LoVo (cell line): Measurements from ENCODE around the gene CCDC24.

Experiments used
- DNase-seq: peaks from one replicate; pipeline ENCODE4 v3.0.0-alpha.2; 2016; ENCODE audit warnings: low spot score

The CCDC24 gene

DNA sequence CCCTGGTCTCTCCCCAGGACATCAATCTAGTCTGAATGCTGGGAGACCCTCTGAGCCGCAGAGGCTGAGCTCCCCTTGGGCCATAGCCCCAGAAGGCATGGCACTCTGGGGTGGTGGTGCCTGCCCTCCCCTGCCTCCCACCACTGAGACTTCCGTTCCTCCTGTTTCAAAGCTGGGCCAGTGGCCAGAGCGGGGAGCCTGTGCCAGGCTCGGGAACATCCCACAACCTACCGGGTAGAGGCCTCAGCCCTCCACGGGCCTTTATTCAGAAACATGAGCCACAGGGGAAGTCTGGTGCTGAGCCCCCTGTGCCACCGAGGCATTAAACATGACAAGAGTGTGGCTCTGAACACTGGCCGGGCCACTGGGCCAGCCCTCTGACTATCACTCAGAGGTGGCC lies 8.1 kb downstream of the CCDC24 start:
- no peak for DNase-seq

- DNase-seq, result no peak
These were observed 8.8 kb downstream of the CCDC24 start for GRCh38 chr1:44000122-44000665.

- DNase-seq, result no peak
These were observed 10.8 kb downstream of the CCDC24 start for GRCh38 chr1:44002165-44002564.

DNA sequence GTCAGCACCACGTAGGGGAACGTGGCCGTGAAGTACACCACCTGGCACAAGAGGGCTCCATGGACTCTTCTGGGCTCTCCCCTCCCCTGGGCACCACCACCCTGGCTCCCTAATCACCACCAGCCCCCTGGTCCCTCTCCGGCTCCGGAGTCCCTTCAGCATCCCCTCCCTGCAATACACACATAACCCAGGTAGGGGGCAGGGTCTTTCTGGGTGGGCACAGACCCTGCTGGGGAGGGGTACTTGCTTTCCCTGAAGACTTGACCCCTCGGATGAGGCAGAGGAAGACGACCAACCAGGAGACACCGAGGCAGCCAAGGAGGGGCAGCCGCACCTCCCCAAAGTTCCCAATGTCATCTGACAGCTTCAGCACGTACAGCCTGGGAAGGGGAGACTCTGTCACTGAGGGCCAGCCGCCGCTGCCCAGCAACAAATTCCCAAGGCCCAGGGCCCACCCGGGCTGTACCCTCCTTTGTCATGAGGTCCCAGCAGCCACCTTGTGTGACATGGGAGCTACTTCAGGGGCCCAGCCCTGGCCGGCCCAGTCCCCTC lies 11.3 kb downstream of the CCDC24 start:
- no peak for DNase-seq

DNA sequence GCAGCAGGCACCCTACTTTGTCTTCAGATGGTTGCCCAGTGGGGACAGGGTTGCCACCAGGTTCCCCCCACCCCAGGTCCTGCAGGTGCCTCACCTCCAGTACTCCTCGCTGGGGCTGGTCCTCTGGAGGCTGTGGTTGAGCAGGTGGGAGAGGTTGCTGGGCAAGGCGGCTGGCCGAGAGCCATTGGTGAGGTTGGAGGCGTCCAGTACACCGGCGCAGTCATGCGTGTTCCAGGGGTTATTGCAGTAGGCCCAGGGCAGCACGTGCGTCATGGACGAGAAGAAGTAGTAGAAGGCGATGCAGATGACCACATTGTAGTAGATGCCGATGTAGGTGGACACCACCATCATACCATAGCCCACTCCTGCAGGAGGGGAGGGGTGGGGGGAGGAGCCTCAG lies 16.9 kb downstream of the CCDC24 start:
- DNase-seq, result no peak

- DNase-seq, result no peak
These were observed 19.6 kb downstream of the CCDC24 start for GRCh38 chr1:44010935-44011471.

DNA sequence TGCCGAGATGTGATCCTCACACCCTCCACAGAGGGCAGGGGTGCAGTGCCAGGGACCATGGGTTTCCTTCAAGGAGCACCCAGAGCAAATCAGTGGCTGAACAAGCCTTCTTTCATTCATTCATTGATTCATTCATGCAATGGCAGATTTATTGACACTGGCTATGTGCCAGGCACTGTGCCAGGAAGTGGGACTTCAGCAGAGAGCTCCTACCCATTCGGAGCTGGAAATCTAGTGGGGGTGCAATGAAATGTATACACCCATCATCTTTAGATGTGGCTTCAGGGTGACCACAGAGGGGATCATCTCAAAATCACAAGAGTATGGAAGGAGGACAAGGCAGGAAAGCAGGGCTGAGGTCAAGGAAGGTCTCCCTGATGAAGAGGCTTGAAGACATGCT lies 21.0 kb downstream of the CCDC24 start:
- DNase-seq, result no peak

- DNase-seq, result no peak
These were observed 21.7 kb downstream of the CCDC24 start for GRCh38 chr1:44012941-44013609.

- no peak for DNase-seq
These were observed 22.6 kb downstream of the CCDC24 start for GRCh38 chr1:44013949-44014348.

- no peak for DNase-seq
These were observed 23.1 kb downstream of the CCDC24 start for GRCh38 chr1:44014365-44015104.

DNA sequence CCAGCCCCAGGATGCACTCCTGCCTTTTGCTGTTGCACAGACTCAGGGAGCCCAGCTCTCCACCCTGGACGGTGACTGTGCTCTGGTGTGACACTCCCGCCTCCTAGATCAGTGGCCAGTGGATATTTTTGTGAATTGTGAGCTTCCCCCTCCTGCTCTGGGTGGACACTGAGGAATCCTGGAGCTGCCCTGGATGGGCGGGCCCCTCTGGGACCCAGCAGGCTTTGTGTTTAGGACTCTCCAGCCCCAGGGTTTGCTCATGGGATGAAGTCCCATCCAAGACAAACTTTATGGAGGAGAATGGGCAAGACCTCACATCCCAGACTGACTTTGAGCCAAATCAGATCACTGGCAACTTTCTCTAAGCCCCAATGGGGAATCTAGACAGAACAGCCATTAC lies 23.8 kb downstream of the CCDC24 start:
- no peak for DNase-seq

GRCh38 chr1:44016041-44016889 lies 24.9 kb downstream of the CCDC24 start:
- no peak for DNase-seq

DNA sequence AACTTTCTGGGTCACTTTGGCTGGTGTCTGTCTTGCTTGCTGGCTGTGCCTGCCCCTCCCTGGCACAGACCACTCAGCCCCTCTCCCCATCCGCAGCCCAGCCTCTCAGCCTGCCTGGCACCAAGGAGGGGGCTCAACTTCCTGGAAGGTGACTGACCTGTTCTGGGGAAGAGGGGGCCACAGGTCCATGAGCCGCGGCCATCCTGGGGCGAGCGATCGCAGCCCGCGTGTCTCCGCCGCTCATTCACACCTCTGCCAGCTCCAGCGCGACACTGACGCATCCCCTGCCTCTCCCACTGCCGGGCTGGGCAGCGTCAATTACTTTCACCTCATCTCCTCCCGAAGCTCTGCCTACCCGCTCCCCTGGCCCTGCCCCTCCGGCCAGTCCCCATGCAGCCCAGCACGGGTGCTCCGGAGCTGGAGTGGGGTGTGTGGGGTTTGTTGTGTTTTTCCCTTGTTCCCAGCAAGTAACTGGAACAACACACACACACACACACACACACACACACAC lies 25.5 kb downstream of the CCDC24 start:
- no peak for DNase-seq

DNA sequence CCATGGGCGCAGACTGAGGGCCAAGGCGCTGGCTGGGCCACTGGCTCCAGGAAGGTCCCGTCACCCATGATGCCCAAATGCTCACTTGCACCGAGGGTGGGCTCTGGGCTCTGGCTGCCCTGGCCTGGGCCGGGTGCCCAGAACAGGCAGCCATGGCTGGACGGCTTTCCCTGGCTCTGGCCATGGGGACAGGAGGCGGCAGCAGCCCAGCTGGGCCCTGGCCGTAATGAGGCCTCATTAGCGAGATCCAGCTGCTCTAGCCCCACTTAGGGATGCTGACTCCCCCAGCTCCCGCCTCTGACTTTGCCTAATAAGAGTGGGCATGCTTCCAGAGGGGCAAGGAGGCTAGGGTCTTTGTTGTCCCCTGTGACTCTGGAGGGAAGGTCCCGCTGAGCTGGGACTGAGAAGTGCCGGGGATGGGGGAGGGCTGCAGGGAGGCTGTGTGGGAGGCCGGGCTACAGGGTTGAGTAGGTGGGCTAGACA lies 28.1 kb downstream of the CCDC24 start:
- DNase-seq, result no peak

GRCh38 chr1:44020464-44020863 lies 29.1 kb downstream of the CCDC24 start:
- no peak for DNase-seq

DNA sequence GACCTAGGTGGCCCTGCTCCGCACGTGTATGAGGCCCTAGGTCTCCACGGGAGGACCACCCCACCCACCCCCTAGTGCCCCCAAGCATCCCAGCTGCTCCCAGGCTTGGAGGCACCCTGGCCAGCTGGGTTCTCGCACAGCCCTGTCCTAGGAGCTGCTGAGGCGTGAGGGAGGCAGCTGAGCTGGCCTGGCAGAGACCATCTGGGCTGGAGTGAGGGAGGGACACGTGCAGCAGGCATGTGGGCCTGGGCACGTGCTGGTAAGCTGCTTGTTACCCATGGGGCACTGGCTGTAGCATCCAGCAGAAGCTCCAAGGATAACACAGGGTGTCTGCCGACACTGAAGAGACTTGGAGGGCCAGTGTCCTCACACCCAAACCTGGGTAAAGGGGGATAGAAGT lies 29.8 kb downstream of the CCDC24 start:
- DNase-seq, result no peak

DNA sequence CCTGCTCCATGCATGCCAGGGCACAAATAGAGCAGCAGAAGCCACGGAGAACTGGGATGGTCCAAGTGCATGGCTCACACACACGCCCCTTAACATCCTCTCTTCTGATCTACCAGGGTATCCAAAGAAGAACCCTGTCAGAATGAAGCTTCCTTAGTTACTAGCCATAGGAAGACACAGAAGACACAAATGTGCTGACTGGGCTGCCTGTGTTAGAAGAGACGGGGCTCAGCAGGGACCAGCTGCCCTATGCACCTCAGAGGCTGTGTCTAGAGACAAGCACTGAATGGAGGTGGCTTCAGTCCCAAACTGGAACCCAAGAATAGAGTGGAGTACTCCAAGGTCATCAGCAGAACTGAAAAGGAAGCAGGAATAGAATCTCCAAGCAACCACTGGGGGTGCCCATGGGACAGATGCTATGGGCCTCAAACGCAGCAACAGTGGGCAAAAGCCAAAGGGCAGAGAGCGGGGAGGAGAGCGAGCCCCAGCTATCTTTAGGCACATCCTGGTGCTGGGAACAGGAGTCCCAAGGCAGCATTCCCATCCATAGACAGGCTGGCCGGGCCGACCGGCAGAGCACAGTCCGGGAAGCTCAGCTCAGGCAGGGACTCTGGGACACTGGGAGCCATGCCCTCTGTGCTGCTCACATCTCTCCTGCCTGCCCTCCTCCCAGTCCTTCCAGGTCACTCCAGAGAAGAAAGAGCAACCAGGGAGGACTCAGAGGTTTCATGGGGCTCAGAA lies 30.4 kb downstream of the CCDC24 start:
- DNase-seq, result no peak

DNA sequence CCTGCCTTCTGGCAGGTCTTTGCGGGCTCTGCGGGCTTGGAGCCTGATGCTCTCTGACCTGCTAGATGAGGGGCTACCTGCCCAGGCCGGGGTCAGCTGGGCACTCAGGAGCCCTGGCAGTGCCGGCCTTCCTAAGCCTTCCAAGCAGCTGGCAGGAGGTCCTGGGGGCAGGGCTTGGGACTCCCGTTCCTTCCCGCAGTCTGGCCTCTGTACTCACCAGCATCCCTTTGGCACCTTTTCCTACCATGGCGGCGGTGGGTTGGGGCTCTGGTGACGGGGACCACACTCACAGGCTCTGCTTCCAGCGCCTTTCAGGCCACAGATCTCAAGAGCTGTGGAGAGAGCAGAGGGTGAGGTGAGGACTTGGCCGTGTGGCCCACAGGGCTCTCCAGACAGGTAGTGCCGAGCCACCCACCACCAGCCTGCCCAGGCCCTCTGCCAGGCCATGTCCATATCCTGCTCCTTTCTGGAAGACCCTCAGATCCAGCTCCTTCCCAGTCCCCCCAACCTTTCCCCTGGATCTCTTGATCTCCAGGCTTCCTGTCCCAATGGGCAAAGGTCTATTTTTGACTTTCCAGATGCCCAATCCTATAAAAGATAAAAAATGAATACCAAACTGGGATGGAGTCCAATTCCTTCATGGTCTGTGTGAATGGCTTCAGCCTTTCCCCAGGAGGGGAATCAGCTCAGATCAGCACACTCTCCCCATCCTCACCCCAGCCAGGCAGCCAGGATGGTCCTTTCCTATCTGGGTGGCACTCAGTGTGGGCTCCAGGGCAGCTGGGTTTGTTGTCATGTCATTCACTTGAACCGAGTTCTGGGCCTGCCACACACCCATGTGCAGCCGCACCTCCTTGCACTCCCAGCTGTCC lies 32.9 kb downstream of the CCDC24 start:
- DNase-seq, result no peak

GRCh38 chr1:44024903-44025525 lies 33.6 kb downstream of the CCDC24 start:
- no peak for DNase-seq
